ENCODE measurements around the gene FMNL1.

GRCh38 chr17:45172541-45173286 is 49.0 kb upstream of the FMNL1 start:
- TF ChIP-seq NBN (IDR thresholded peaks at IDR 0.05), result no peak
- TF ChIP-seq TAF1 (IDR thresholded peaks at IDR 0.05; ENCODE audit: borderline replicate concordance, low read depth, low read length), result peak; percentile 37; the same call in 1 of the 2 replicates
- TF ChIP-seq ZBED1 (IDR thresholded peaks at IDR 0.05; ENCODE audit: borderline replicate concordance), result no peak
